ENCODE data around the gene SIL1.
"Not testable (repeated sequence)": the region's sequence is repeated elsewhere in the genome, so short reads cannot be mapped to it uniquely, and the experiment has no call there.

SIL1 gene

GRCh38 chr5:139177281-139177680 is 20.9 kb downstream of the SIL1 start:
- not testable (repeated sequence) for H3K4me1 Mint-ChIP-seq (ENCODE audit: low read depth); H3K27me3 Mint-ChIP-seq (ENCODE audit: low read depth); H3K4me3 Mint-ChIP-seq; H3K27ac Mint-ChIP-seq; H3K36me3 Mint-ChIP-seq (ENCODE audit: low read depth); H3K9me3 Mint-ChIP-seq; DNase-seq (ENCODE audit: low spot score)

- not testable (repeated sequence) for H3K4me3 Mint-ChIP-seq; H3K4me1 Mint-ChIP-seq (ENCODE audit: low read depth); H3K27ac Mint-ChIP-seq; H3K27me3 Mint-ChIP-seq (ENCODE audit: low read depth); DNase-seq (ENCODE audit: low spot score)
- peaks cover 16% of the 10 kb centered on the region for H3K9me3 Mint-ChIP-seq
- peaks cover 12% of the 10 kb centered on the region for H3K36me3 Mint-ChIP-seq (ENCODE audit: low read depth)
These were observed 23.8 kb downstream of the SIL1 start for GRCh38 chr5:139174382-139174781.

- no peaks in the 10 kb centered on the region for H3K27me3 Mint-ChIP-seq (ENCODE audit: low read depth)
- peaks cover 12% of the 10 kb centered on the region for H3K36me3 Mint-ChIP-seq (ENCODE audit: low read depth)
- no peak overlapping the region for H3K4me3 Mint-ChIP-seq
- H3K4me1 Mint-ChIP-seq (ENCODE audit: low read depth) = peaks cover 4% of the 10 kb centered on the region
- H3K27ac Mint-ChIP-seq = no peak overlapping the region
- DNase-seq (ENCODE audit: low spot score) = no peak
- H3K9me3 Mint-ChIP-seq = peaks cover 16% of the 10 kb centered on the region
These were observed 26.3 kb downstream of the SIL1 start for GRCh38 chr5:139171779-139172404.

GRCh38 chr5:139167952-139168720 is 30.0 kb downstream of the SIL1 start:
- no peak for DNase-seq (ENCODE audit: low spot score)
- Mint-ChIP-seq H3K4me3 (no peak overlapping the region), H3K36me3 (ENCODE audit: low read depth) (peaks cover 12% of the 10 kb centered on the region), H3K4me1 (ENCODE audit: low read depth) (peaks cover 8% of the 10 kb centered on the region), H3K27ac (no peak overlapping the region), H3K9me3 (peaks cover 16% of the 10 kb centered on the region), H3K27me3 (ENCODE audit: low read depth) (no peaks in the 10 kb centered on the region)

GRCh38 chr5:139167533-139167932 is 30.6 kb downstream of the SIL1 start:
- Mint-ChIP-seq H3K9me3 (peaks cover 11% of the 10 kb centered on the region), H3K4me1 (ENCODE audit: low read depth) (peaks cover 8% of the 10 kb centered on the region), H3K4me3 (no peak overlapping the region), H3K27ac (no peak overlapping the region), H3K27me3 (ENCODE audit: low read depth) (no peaks in the 10 kb centered on the region), H3K36me3 (ENCODE audit: low read depth) (peaks cover 6% of the 10 kb centered on the region)
- DNase-seq (ENCODE audit: low spot score) = no peak

- Mint-ChIP-seq H3K4me3 (no peak overlapping the region), H3K36me3 (ENCODE audit: low read depth) (peaks cover 5% of the 10 kb centered on the region), H3K27me3 (ENCODE audit: low read depth) (no peaks in the 10 kb centered on the region), H3K9me3 (peaks cover 6% of the 10 kb centered on the region), H3K4me1 (ENCODE audit: low read depth) (peaks cover 8% of the 10 kb centered on the region), H3K27ac (no peak overlapping the region)
- DNase-seq (ENCODE audit: low spot score) = no peak
These were observed 31.1 kb downstream of the SIL1 start for GRCh38 chr5:139167063-139167462.

- not testable (repeated sequence) for H3K27me3 Mint-ChIP-seq (ENCODE audit: low read depth); H3K36me3 Mint-ChIP-seq (ENCODE audit: low read depth); H3K27ac Mint-ChIP-seq; H3K4me1 Mint-ChIP-seq (ENCODE audit: low read depth); H3K4me3 Mint-ChIP-seq; DNase-seq (ENCODE audit: low spot score); H3K9me3 Mint-ChIP-seq
These were observed 33.3 kb downstream of the SIL1 start for GRCh38 chr5:139164897-139165296.

GRCh38 chr5:139164020-139164419 is 34.1 kb downstream of the SIL1 start:
- H3K9me3 Mint-ChIP-seq = no peaks in the 10 kb centered on the region
- H3K4me3 Mint-ChIP-seq = no peak overlapping the region
- no peak for DNase-seq (ENCODE audit: low spot score)
- no peaks in the 10 kb centered on the region for H3K27me3 Mint-ChIP-seq (ENCODE audit: low read depth)
- H3K36me3 Mint-ChIP-seq (ENCODE audit: low read depth) = no peaks in the 10 kb centered on the region
- no peak overlapping the region for H3K27ac Mint-ChIP-seq
- peaks cover 8% of the 10 kb centered on the region for H3K4me1 Mint-ChIP-seq (ENCODE audit: low read depth)

- no peaks in the 10 kb centered on the region for H3K36me3 Mint-ChIP-seq (ENCODE audit: low read depth)
- no peak overlapping the region for H3K27ac Mint-ChIP-seq
- DNase-seq (ENCODE audit: low spot score) = no peak
- no peaks in the 10 kb centered on the region for H3K27me3 Mint-ChIP-seq (ENCODE audit: low read depth)
- peaks cover 6% of the 10 kb centered on the region for H3K4me1 Mint-ChIP-seq (ENCODE audit: low read depth)
- no peak overlapping the region for H3K4me3 Mint-ChIP-seq
- H3K9me3 Mint-ChIP-seq = no peaks in the 10 kb centered on the region
These were observed 35.7 kb downstream of the SIL1 start for GRCh38 chr5:139162448-139162847.

GRCh38 chr5:139158791-139159190 is 39.4 kb downstream of the SIL1 start:
- Mint-ChIP-seq H3K9me3 (no peaks in the 10 kb centered on the region), H3K4me3 (no peak overlapping the region), H3K36me3 (ENCODE audit: low read depth) (no peaks in the 10 kb centered on the region), H3K4me1 (ENCODE audit: low read depth) (peaks cover 2% of the 10 kb centered on the region), H3K27me3 (ENCODE audit: low read depth) (no peaks in the 10 kb centered on the region), H3K27ac (no peak overlapping the region)
- no peak for DNase-seq (ENCODE audit: low spot score)

GRCh38 chr5:139157556-139157955 is 40.6 kb downstream of the SIL1 start:
- Mint-ChIP-seq H3K36me3 (ENCODE audit: low read depth) (no peaks in the 10 kb centered on the region), H3K4me3 (no peak overlapping the region), H3K27me3 (ENCODE audit: low read depth) (no peaks in the 10 kb centered on the region), H3K9me3 (no peaks in the 10 kb centered on the region), H3K4me1 (ENCODE audit: low read depth) (peaks cover 2% of the 10 kb centered on the region), H3K27ac (no peak overlapping the region)
- DNase-seq (ENCODE audit: low spot score) = no peak

- no peaks in the 10 kb centered on the region for H3K27me3 Mint-ChIP-seq (ENCODE audit: low read depth)
- no peaks in the 10 kb centered on the region for H3K9me3 Mint-ChIP-seq
- H3K4me1 Mint-ChIP-seq (ENCODE audit: low read depth) = peaks cover 2% of the 10 kb centered on the region
- no peak overlapping the region for H3K4me3 Mint-ChIP-seq
- H3K36me3 Mint-ChIP-seq (ENCODE audit: low read depth) = no peaks in the 10 kb centered on the region
- H3K27ac Mint-ChIP-seq = no peak overlapping the region
- DNase-seq (ENCODE audit: low spot score) = no peak
These were observed 41.4 kb downstream of the SIL1 start for GRCh38 chr5:139156814-139157213.

- peaks cover 2% of the 10 kb centered on the region for H3K4me1 Mint-ChIP-seq (ENCODE audit: low read depth)
- no peak overlapping the region for H3K4me3 Mint-ChIP-seq
- H3K9me3 Mint-ChIP-seq = no peaks in the 10 kb centered on the region
- DNase-seq (ENCODE audit: low spot score) = no peak
- H3K36me3 Mint-ChIP-seq (ENCODE audit: low read depth) = no peaks in the 10 kb centered on the region
- H3K27ac Mint-ChIP-seq = no peak overlapping the region
- no peaks in the 10 kb centered on the region for H3K27me3 Mint-ChIP-seq (ENCODE audit: low read depth)
These were observed 42.8 kb downstream of the SIL1 start for GRCh38 chr5:139155333-139155732.

GRCh38 chr5:139151902-139152301 is 46.3 kb downstream of the SIL1 start:
- peaks cover 7% of the 10 kb centered on the region for H3K4me1 Mint-ChIP-seq (ENCODE audit: low read depth)
- no peaks in the 10 kb centered on the region for H3K9me3 Mint-ChIP-seq
- no peak overlapping the region for H3K27ac Mint-ChIP-seq
- no peak for DNase-seq (ENCODE audit: low spot score)
- no peak overlapping the region for H3K4me3 Mint-ChIP-seq
- no peaks in the 10 kb centered on the region for H3K27me3 Mint-ChIP-seq (ENCODE audit: low read depth)
- H3K36me3 Mint-ChIP-seq (ENCODE audit: low read depth) = no peaks in the 10 kb centered on the region

Measured in T-helper 2 cell treated with Interferon-gamma antibody and Interleukin-4, amounts not matched to agents 5 μg/mL and 100 μg/mL, for 36 hours (primary cell).